GM21447 (cell line): ENCODE measurements around the gene ZNF771.
"Not testable (repeated sequence)": the region's sequence is repeated elsewhere in the genome, so short reads cannot be mapped to it uniquely, and the experiment has no call there.

ENCODE experiments used
- ATAC-seq: cut with Tn5 transposase; IDR thresholded peaks from one replicate; pipeline ENCODE4 v1.9.1; 2021; ENCODE audit not compliant: unreplicated experiment

Gene ZNF771

GRCh38 chr16:30458561-30459394, 51.4 kb downstream of the ZNF771 start:
- peak; percentile 77 for ATAC-seq

GRCh38 chr16:30459456-30459855, 52.0 kb downstream of the ZNF771 start:
- peak; percentile 10 for ATAC-seq

- ATAC-seq, result not testable (repeated sequence)
These were observed 54.0 kb downstream of the ZNF771 start for GRCh38 chr16:30461426-30461825.

- ATAC-seq, result no peak
These were observed 56.7 kb downstream of the ZNF771 start for GRCh38 chr16:30464078-30464477.
